Measurements from ENCODE around the gene FBXL4.

GRCh38 chr6:98840996-98841513, 106.7 kb downstream of the FBXL4 start:
- TF ChIP-seq POLR2A (IDR thresholded peaks at IDR 0.05; ENCODE audit: low read length) (no peak), GATA1 (IDR thresholded peaks at IDR 0.05; ENCODE audit: low read depth, low read length) (no peak)

Data from erythroblast (primary cell).